ENCODE data around the gene TNS3. TPM values are rescaled to one million over a fixed set of nuclear protein-coding genes. Genes with fewer than 3 reads are reported as not detected.

TNS3 gene
- total and polyA plus RNA-seq, 2 of the 13 experiments (the other 11 are each of a cell fraction or from before 2014, with no cell fraction given), result 52.9 to 55.7 TPM

DNA sequence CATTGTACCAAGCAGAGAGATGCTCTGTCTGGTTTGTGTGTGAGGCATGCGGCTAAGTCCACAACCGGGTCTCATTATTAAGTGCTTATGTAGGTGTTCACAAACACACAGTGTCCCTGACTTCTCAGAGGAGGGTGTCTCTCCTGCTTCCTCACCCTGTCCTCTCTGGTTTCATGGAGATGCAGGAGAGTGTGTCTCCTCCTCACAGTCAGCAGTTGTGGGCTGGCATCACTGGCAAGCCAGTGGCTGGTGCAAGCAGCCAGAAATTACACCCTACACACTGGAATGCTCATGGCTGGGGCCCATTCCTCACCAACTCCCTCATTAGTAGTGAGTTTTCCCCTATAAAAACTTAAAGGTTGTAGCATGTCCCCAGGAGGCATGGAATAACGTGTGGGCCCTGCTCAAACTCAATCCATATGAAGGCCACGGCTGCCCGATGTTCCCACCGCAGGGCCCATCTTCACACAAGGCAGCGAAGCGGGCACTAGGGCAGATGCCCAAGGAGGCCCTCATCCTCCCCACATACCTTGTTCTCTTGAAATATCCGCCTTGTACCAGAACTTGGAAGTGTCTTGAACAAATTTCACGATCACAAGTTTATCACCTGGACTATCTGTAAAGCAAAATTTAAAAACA is 280.1 kb downstream of the TNS3 start:
- in situ Hi-C loops (cut with HindIII; ENCODE audit: extremely low pct_ligation_motif_present, low pct_unique_long_range_greater_than_20kb) (no loop called here), intact Hi-C loops (cut with micrococcal nuclease; ENCODE audit: unreplicated experiment) (no loop called here)
- FAIRE-seq, result no peak
- Histone ChIP-seq H3K27me3 (ENCODE audit: control insufficient read depth in 1 of 2, insufficient read depth in 2 of 2, low read length in 2 of 2) (no peaks in the 10 kb centered on the region), H3K9ac (ENCODE audit: insufficient read depth, low read depth, low read length) (no peak overlapping the region), H3K4me1 (ENCODE audit: insufficient read depth, low read length) (no peaks in the 10 kb centered on the region), H3K27ac (ENCODE audit: extremely low read length, insufficient read depth, low read length) (no peak overlapping the region), H2AFZ (ENCODE audit: low read length) (no peak overlapping the region), H3K9me3 (ENCODE audit: low read length) (no peaks in the 10 kb centered on the region), H3K4me3 (replicated peaks in 1 of 3; ENCODE audit: insufficient read depth in 1 of 3, low read depth in 2 of 3, low read length in 3 of 3) (no peak overlapping the region), H3K36me3 (replicated peaks in 1 of 2; ENCODE audit: control insufficient read depth in 1 of 2, insufficient read depth in 2 of 2, low read length in 2 of 2) (peaks cover 46 to 80% of the 10 kb centered on the region in 2 experiments), H4K20me1 (ENCODE audit: insufficient read depth, low read length) (peaks cover 24% of the 10 kb centered on the region), H3K4me2 (ENCODE audit: low read depth, low read length) (no peak overlapping the region), H3K79me2 (ENCODE audit: insufficient read depth, low read length) (no peaks in the 10 kb centered on the region)
- ChIA-PET CTCF (ENCODE audit: low intra/inter-chr PET ratio, low total read pairs) (no interaction called here), POLR2A (no interaction called here)
- DNase-seq (ENCODE audit: low spot score), result no peak
- no TSS peak for BruUV-seq (replicated peaks)
- no peak for TF ChIP-seq ZNF549 (CRISPR knock-in tag; IDR thresholded peaks at IDR 0.05)
- TF ChIP-seq, protein P1, sequence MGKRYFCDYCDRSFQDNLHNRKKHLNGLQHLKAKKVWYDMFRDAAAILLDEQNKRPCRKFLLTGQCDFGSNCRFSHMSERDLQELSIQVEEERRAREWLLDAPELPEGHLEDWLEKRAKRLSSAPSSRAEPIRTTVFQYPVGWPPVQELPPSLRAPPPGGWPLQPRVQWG (CRISPR knock-in tag; IDR thresholded peaks at IDR 0.05; ENCODE audit: borderline replicate concordance, low read depth), result no peak
- no peak for TF ChIP-seq ZNF720 (CRISPR knock-in tag; IDR thresholded peaks at IDR 0.05)
- TF ChIP-seq MED8 (CRISPR knock-in tag; IDR thresholded peaks at IDR 0.05; ENCODE audit: insufficient replicate concordance), result no peak
- TF ChIP-seq GABPA (IDR thresholded peaks at IDR 0.05; ENCODE audit: low read depth, low read length), result no peak
- no peak for TF ChIP-seq GABPA (CRISPR knock-in tag; IDR thresholded peaks at IDR 0.05; ENCODE audit: low read depth)
- no peak for TF ChIP-seq SIN3B (IDR thresholded peaks at IDR 0.05; ENCODE audit: low read length)
- TF ChIP-seq, protein P2, sequence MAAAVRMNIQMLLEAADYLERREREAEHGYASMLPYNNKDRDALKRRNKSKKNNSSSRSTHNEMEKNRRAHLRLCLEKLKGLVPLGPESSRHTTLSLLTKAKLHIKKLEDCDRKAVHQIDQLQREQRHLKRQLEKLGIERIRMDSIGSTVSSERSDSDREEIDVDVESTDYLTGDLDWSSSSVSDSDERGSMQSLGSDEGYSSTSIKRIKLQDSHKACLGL (CRISPR knock-in tag; IDR thresholded peaks at IDR 0.05), result no peak
- no peak for TF ChIP-seq ELF3 (CRISPR knock-in tag; IDR thresholded peaks at IDR 0.05)
- TF ChIP-seq, protein P3, sequence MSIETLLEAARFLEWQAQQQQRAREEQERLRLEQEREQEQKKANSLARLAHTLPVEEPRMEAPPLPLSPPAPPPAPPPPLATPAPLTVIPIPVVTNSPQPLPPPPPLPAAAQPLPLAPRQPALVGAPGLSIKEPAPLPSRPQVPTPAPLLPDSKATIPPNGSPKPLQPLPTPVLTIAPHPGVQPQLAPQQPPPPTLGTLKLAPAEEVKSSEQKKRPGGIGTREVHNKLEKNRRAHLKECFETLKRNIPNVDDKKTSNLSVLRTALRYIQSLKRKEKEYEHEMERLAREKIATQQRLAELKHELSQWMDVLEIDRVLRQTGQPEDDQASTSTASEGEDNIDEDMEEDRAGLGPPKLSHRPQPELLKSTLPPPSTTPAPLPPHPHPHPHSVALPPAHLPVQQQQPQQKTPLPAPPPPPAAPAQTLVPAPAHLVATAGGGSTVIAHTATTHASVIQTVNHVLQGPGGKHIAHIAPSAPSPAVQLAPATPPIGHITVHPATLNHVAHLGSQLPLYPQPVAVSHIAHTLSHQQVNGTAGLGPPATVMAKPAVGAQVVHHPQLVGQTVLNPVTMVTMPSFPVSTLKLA (IDR thresholded peaks at IDR 0.05), result no peak
- no peak for TF ChIP-seq MTA3 (CRISPR knock-in tag; IDR thresholded peaks at IDR 0.05)
- no peak for TF ChIP-seq NRL (CRISPR knock-in tag; IDR thresholded peaks at IDR 0.05; ENCODE audit: borderline replicate concordance)
- TF ChIP-seq ZNF644 (CRISPR knock-in tag; IDR thresholded peaks at IDR 0.05; ENCODE audit: low read depth), result no peak
- no peak for ATAC-seq
- 95% methylated on average over 7 of the region's 10 CpGs for WGBS (ENCODE audit: low lambda C conversion rate)

Measured in HepG2 (cell line).